Mesodermal cell (in vitro differentiated cells): ENCODE results near the gene NKX2-1.

Source experiments
- H3K27ac ChIP-seq: 2 replicates; pipeline ENCODE4 v1.7.0; 2013; ENCODE audit warnings: mild to moderate bottlenecking, low read depth, low read length, moderate library complexity; ENCODE audit not compliant: severe bottlenecking
- H3K36me3 ChIP-seq: 2 replicates; pipeline ENCODE4 v1.7.1; 2013; ENCODE audit warnings: mild to moderate bottlenecking, low read length, moderate library complexity; ENCODE audit not compliant: control insufficient read depth, insufficient read depth
- H3K4me1 ChIP-seq: one replicate; pipeline ENCODE4 v1.7.1; 2013; ENCODE audit warnings: mild to moderate bottlenecking, low read length; ENCODE audit not compliant: insufficient read depth, control insufficient read depth, poor library complexity, severe bottlenecking
- H3K4me3 ChIP-seq: 2 replicates; pipeline ENCODE4 v1.7.0; 2013; ENCODE audit warnings: low read length, control low read depth, mild to moderate bottlenecking; ENCODE audit not compliant: insufficient read depth, poor library complexity, severe bottlenecking; ENCODE audit errors: extremely low read depth
- H3K9me3 ChIP-seq: 2 replicates; pipeline ENCODE4 v1.7.1; 2013; ENCODE audit warnings: mild to moderate bottlenecking, low read length, moderate library complexity; ENCODE audit not compliant: control insufficient read depth
- WGBS, 2 experiments: methylation state at CpG; one replicate each; pipeline ENCODE4 v1.1.5; 2013; ENCODE audit warnings: missing lambda C conversion rate in 2 of 2; ENCODE audit not compliant: insufficient coverage in 2 of 2; 5-methylcytosine and 5-hydroxymethylcytosine counted together

The NKX2-1 gene

GRCh38 chr14:36503771-36504741 lies 16.0 kb downstream of the NKX2-1 start:
- H3K4me3 ChIP-seq = no peak overlapping the region

DNA sequence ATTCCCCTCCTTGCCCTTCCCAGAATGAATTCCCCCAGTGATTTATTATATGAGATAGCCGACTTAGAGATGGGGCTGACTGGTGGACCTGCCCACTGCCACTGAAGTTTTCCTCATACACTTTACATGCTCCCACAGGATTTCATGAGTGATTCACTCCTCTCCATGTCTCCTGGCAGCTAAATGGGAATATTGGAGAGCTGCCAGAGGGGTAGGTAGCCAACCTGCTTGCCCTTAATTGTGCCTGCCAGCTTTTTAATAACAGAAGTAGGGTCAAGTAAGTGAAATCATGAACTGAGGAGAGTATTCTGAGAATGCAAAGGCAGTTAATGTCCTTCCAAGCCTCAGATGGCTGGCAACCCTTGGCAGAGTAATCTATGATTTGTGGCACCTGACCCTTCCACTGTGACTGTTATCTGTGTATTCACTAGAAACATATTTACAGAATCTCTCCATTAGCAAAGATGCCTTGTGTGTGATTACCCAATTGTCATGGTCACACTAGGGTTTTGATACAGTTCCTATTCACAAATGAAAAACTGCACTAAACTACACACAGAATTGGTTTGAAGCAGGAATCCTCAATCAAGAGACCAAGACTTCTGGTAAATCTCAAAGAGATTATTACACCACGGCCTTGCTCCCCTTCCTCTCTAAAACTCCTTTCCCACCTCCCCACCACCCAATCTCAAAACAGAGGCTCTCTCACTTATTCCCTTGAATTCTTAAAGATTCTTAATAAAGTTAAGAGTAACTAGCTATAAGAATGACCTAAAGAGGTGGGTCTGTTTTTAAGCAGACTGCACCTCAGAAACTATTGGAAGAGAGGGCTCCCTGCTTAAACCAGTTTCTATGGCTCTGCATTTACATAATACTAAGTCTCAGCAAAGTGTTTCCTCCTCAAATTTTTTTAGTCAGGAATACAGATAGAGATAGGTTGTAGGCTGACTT lies 17.2 kb downstream of the NKX2-1 start:
- Histone ChIP-seq H3K4me3 (no peak overlapping the region), H3K9me3 (no peaks in the 10 kb centered on the region)
- 0% methylated on average over 1 of the region's 2 CpGs; no CpG with 5 or more reads in 1 of the 2 experiments for WGBS, 2 experiments

More at GRCh38 chr14:36503771-36504741, 16.0 kb downstream of the NKX2-1 start:
- 1% methylated on average over 52 to 61 of the region's 68 CpGs for WGBS, 2 experiments
- Histone ChIP-seq H3K36me3 (no peaks in the 10 kb centered on the region), H3K9me3 (no peaks in the 10 kb centered on the region), H3K27ac (no peak overlapping the region), H3K4me1 (no peaks in the 10 kb centered on the region)

GRCh38 chr14:36498938-36499337 lies 21.1 kb downstream of the NKX2-1 start:
- Histone ChIP-seq H3K27ac (no peak overlapping the region), H3K36me3 (no peaks in the 10 kb centered on the region), H3K9me3 (no peaks in the 10 kb centered on the region), H3K4me1 (no peaks in the 10 kb centered on the region), H3K4me3 (no peak overlapping the region)
- WGBS, 2 experiments = 0 to 15% methylated on average over 2 of the region's 2 CpGs

More for the DNA sequence above, 17.2 kb downstream of the NKX2-1 start:
- Histone ChIP-seq H3K36me3 (no peaks in the 10 kb centered on the region), H3K27ac (no peak overlapping the region), H3K4me1 (no peaks in the 10 kb centered on the region)

- Histone ChIP-seq H3K9me3 (no peaks in the 10 kb centered on the region), H3K4me3 (no peak overlapping the region), H3K27ac (no peak overlapping the region), H3K4me1 (no peaks in the 10 kb centered on the region), H3K36me3 (no peaks in the 10 kb centered on the region)
- WGBS, 2 experiments = 100% methylated on average over 2 of the region's 4 CpGs; no CpG with 5 or more reads in 1 of the 2 experiments
Observed at GRCh38 chr14:36496346-36496745, 23.7 kb downstream of the NKX2-1 start.

DNA sequence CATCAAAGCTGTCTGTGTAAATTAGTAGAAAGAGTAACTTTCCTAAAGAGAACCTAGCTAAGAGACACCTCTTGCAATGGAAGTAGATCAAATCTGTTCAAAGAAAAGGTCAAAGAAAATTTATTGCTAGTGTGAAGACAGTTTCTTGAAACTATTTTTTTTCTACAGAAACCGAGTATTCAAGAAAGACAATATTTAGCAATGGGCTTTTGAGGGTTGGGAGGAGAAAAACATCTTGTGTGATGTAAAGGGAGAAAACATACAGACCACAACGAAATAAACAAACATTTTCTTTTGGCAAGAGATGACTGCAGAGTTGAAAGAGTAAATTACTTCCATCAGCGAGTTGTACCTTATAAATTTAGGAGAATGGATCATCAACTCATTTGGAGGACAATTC lies 24.4 kb downstream of the NKX2-1 start:
- Histone ChIP-seq H3K4me3 (no peak overlapping the region), H3K9me3 (no peaks in the 10 kb centered on the region), H3K4me1 (no peaks in the 10 kb centered on the region), H3K36me3 (no peaks in the 10 kb centered on the region), H3K27ac (no peak overlapping the region)
- WGBS, 2 experiments = 0% methylated on average over 2 of the region's 3 CpGs; no CpG with 5 or more reads in 1 of the 2 experiments

- no peak overlapping the region for H3K27ac ChIP-seq
- H3K4me3 ChIP-seq = no peak overlapping the region
- WGBS, 2 experiments = 20% methylated on average over 1 of the region's 3 CpGs; no CpG with 5 or more reads in 1 of the 2 experiments
- H3K9me3 ChIP-seq = no peaks in the 10 kb centered on the region
- H3K36me3 ChIP-seq = no peaks in the 10 kb centered on the region
- no peaks in the 10 kb centered on the region for H3K4me1 ChIP-seq
Observed at GRCh38 chr14:36493761-36494160, 26.3 kb downstream of the NKX2-1 start.

DNA sequence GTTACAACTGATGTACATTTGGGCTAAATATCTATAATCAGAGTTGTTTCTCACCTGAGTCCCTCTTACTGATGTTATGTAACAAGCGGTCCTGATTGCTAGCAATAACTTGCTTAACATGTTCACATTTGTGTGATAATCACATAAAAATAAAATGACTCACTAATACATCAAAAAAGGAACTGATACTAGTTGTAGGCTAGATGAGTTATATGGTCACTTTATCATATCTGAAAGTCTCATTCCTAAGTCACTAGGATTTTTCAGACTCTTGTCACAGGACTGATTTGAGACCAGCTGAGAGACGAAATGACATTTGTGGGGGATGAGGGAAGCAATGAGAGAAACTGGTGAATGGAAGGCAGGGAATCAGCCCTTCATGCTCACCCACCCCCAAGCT lies 34.3 kb downstream of the NKX2-1 start:
- H3K36me3 ChIP-seq = no peaks in the 10 kb centered on the region
- H3K9me3 ChIP-seq = no peaks in the 10 kb centered on the region
- no peaks in the 10 kb centered on the region for H3K4me1 ChIP-seq
- H3K27ac ChIP-seq = no peak overlapping the region
- 67% methylated on average over 1 of the region's 2 CpGs; no CpG with 5 or more reads in 1 of the 2 experiments for WGBS, 2 experiments
- no peak overlapping the region for H3K4me3 ChIP-seq

GRCh38 chr14:36479344-36479743 lies 40.7 kb downstream of the NKX2-1 start:
- no peaks in the 10 kb centered on the region for H3K9me3 ChIP-seq
- no peaks in the 10 kb centered on the region for H3K36me3 ChIP-seq
- no peak overlapping the region for H3K4me3 ChIP-seq
- H3K27ac ChIP-seq = no peak overlapping the region
- no peaks in the 10 kb centered on the region for H3K4me1 ChIP-seq
- 86 to 91% methylated on average over 4 of the region's 4 CpGs for WGBS, 2 experiments

- Histone ChIP-seq H3K36me3 (no peaks in the 10 kb centered on the region), H3K4me3 (no peak overlapping the region)
- WGBS, 2 experiments = no CpG with 5 or more reads among the region's 1 CpG
Observed at GRCh38 chr14:36478782-36479181, 41.2 kb downstream of the NKX2-1 start.

DNA sequence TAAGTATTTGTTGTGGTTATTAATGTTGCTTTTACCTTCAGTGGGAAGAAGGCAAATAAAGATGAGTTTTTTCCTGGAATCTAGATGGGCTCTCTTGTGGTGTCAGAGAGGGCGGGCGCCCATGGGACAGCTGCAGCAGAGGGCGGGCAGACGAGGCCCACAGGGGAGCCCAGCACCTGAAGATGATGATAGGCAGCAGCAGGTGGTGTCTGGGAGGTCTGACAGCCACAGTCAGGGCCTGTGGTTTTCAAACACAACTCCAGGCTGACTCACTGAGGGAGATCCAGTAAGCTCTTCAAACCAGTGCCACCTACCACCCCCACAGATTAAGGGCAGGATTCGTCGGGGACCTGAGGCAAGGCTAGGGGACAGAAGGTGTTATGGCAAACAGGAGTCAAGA lies 42.8 kb downstream of the NKX2-1 start:
- Histone ChIP-seq H3K9me3 (no peaks in the 10 kb centered on the region), H3K4me3 (no peak overlapping the region), H3K4me1 (no peaks in the 10 kb centered on the region), H3K36me3 (no peaks in the 10 kb centered on the region), H3K27ac (no peak overlapping the region)
- WGBS, 2 experiments = 70 to 95% methylated on average over 2 to 4 of the region's 6 CpGs

More at GRCh38 chr14:36478782-36479181, 41.2 kb downstream of the NKX2-1 start:
- H3K9me3 ChIP-seq = no peaks in the 10 kb centered on the region
- H3K27ac ChIP-seq = no peak overlapping the region
- H3K4me1 ChIP-seq = no peaks in the 10 kb centered on the region
